GM12878 (cell line): ENCODE data around the gene PSMD13. TPM values are rescaled to one million over a fixed set of nuclear protein-coding genes. Genes with fewer than 3 reads are reported as not detected.

ENCODE experiments used
- ATAC-seq: fragments of 200-7000 bp; cut with Tn5 transposase; 3 replicates; pipeline ENCODE4 v1.9.1; 2020; ENCODE audit warnings: mild to moderate bottlenecking, moderate library complexity
- BruUV-seq: library from RNA; stranded (reverse); fragments of 400-500 nt; replicated peaks from 2 replicates; lab custom pipeline; 2021; lab: Mats Ljungman, UMichigan
- CTCF ChIA-PET: fragments of 300-600 bp; sonication (Branson Sonifier 250); formaldehyde crosslinking; extraction: SDS; loops from one replicate; lab custom pipeline; 2021; ENCODE audit warnings: inconsistent platforms; lab: Yijun Ruan, JAX
- POLR2A ChIA-PET: fragments of 350-600 bp; formaldehyde crosslinking; extraction: SDS; loops from one replicate; lab custom pipeline; 2021; ENCODE audit warnings: inconsistent platforms; lab: Charles Lee
- RAD21 ChIA-PET: fragments of 300-600 bp; sonication (Branson Sonifier 250); formaldehyde crosslinking; loops from one replicate; lab custom pipeline; 2023; ENCODE audit warnings: antibody characterized with exemption; ENCODE audit not compliant: unreplicated experiment; lab: Charles Lee
- SMC1A ChIA-PET: fragments of 300-600 bp; sonication (Branson Sonifier 250); formaldehyde crosslinking; loops from one replicate; lab custom pipeline; 2023; ENCODE audit not compliant: unreplicated experiment, uncharacterized antibody; lab: Charles Lee
- DNase-seq: peaks from one replicate; pipeline ENCODE4 v3.0.0-alpha.2; 2011; ENCODE audit warnings: low read depth, low spot score
- FAIRE-seq: peaks from 3 replicates; lab custom pipeline; 2011; peaks lifted over from hg19 to GRCh38; lab: Jason Lieb, UNC
- H2AFZ ChIP-seq: 2 replicates; pipeline ENCODE4 v1.6.0; 2011; ENCODE audit warnings: low read depth, low read length, control low read depth; ENCODE audit not compliant: control insufficient read depth
- H3K27ac ChIP-seq: 2 replicates; pipeline ENCODE4 v1.5.1; 2011; ENCODE audit warnings: control low read depth; ENCODE audit not compliant: control insufficient read depth, insufficient read depth
- H3K27me3 ChIP-seq, 2 experiments: replicated peaks in 1 of 2; 2 replicates each; pipeline versions ENCODE4 v1.6.0 to v1.6.1; 2011; ENCODE audit warnings: low read length in 1 of 2; ENCODE audit not compliant: control insufficient read depth in 2 of 2, insufficient read depth in 2 of 2
- H3K36me3 ChIP-seq, 2 experiments: 2 replicates each; pipeline ENCODE4 v1.5.1; 2011; ENCODE audit warnings: low read length in 1 of 2; ENCODE audit not compliant: control insufficient read depth in 2 of 2, insufficient read depth in 2 of 2
- H3K4me1 ChIP-seq: 2 replicates; pipeline ENCODE4 v1.6.1; 2011; ENCODE audit warnings: mild to moderate bottlenecking, low read length, moderate library complexity, mixed read lengths; ENCODE audit not compliant: control insufficient read depth, insufficient read depth
- H3K4me2 ChIP-seq: 2 replicates; pipeline ENCODE4 v1.6.0; 2011; ENCODE audit warnings: control low read depth; ENCODE audit not compliant: control insufficient read depth, insufficient read depth
- H3K4me3 ChIP-seq: fragments of 200-600 bp; sonication (generic); 2 replicates; pipeline ENCODE4 v1.5.1; 2016
- H3K79me2 ChIP-seq: 2 replicates; pipeline ENCODE4 v1.6.0; 2011; ENCODE audit warnings: low read length; ENCODE audit not compliant: control insufficient read depth, insufficient read depth
- H3K9ac ChIP-seq: 2 replicates; pipeline ENCODE4 v1.8.0; 2011; ENCODE audit warnings: low read length, control low read depth, mixed read lengths; ENCODE audit not compliant: control insufficient read depth, insufficient read depth
- H3K9me3 ChIP-seq: replicated peaks from 3 replicates; pipeline ENCODE4 v1.5.1; 2011; ENCODE audit warnings: mild to moderate bottlenecking, low read length; ENCODE audit not compliant: control insufficient read depth, insufficient read depth
- H4K20me1 ChIP-seq: 2 replicates; pipeline ENCODE4 v1.6.0; 2011; ENCODE audit not compliant: control insufficient read depth, insufficient read depth
- ESRRA ChIP-seq: IDR thresholded peaks from 2 replicates; pipeline ENCODE4 v1.6.1; 2012; ENCODE audit warnings: mild to moderate bottlenecking, low read length, improper control_type of control experiment
- MLLT1 ChIP-seq: fragments of 450-650 bp; IDR thresholded peaks from 2 replicates; pipeline ENCODE4 v1.6.1; 2016; ENCODE audit warnings: mild to moderate bottlenecking
- TBL1XR1 ChIP-seq: IDR thresholded peaks from 2 replicates; pipeline ENCODE4 v1.6.1; 2012; ENCODE audit warnings: low read depth, low read length, improper control_type of control experiment
- ZBTB40 ChIP-seq: fragments of 450-650 bp; IDR thresholded peaks from 2 replicates; pipeline ENCODE4 v1.6.1; 2016; ENCODE audit warnings: mild to moderate bottlenecking, moderate library complexity, borderline replicate concordance
- WGBS: methylation state at CpG from one replicate; pipeline ENCODE4 v1.1.6; 2016; ENCODE audit warnings: low lambda C conversion rate; ENCODE audit not compliant: insufficient replicate concordance, insufficient coverage; ENCODE audit errors: missing lambda C conversion rate; 5-methylcytosine and 5-hydroxymethylcytosine counted together
- in situ Hi-C: fragments of 300-500 bp; cut with MboI; formaldehyde crosslinking; loops from 9 replicates; pipeline ENCODE4 v1.14.3; 2018; ENCODE audit warnings: mixed read lengths
- intact Hi-C: fragments of 100-400 bp; cut with micrococcal nuclease; formaldehyde crosslinking; loops from one replicate; pipeline ENCODE4 v1.14.2; 2022; ENCODE audit not compliant: unreplicated experiment
- polyA plus RNA-seq, 11 experiments: library from polyadenylated mRNA; depleted of rRNA in 4 of 11; unstranded in 6 of 11; stranded (reverse) in 5 of 11; fragments of >200 nt; fragmentation: Nextera tagmentation in 4 of 11; fragmentation: Illumina TruSeq in 1 of 11; extraction: Ambion mirVana in 4 of 11; extraction: Trizol in 1 of 11; gene quantifications; 1 replicate in 1 of 11; 2 replicates in 10 of 11; pipeline versions ENCODE4 v1.2.1 to v1.2.3, GENCODE V29; 2011 to 2016; ENCODE audit warnings: inconsistent platforms in 2 of 11, missing spikeins in 2 of 11, low read depth in 1 of 11
- total RNA-seq, 4 experiments: library from RNA; depleted of rRNA in 3 of 4; stranded (reverse); fragments of >200 nt in 3 of 4; fragmentation: Illumina TruSeq in 1 of 4; extraction: Trizol in 1 of 4; gene quantifications; 2 replicates each; pipeline versions ENCODE4 v1.2.1 to v1.2.3, GENCODE V29; 2013 to 2021

PSMD13 gene
- total and polyA plus RNA-seq, 10 of the 15 experiments (the other 5 are each of a cell fraction or from before 2014, with no cell fraction given) = 141 to 303 (median 177) TPM

DNA sequence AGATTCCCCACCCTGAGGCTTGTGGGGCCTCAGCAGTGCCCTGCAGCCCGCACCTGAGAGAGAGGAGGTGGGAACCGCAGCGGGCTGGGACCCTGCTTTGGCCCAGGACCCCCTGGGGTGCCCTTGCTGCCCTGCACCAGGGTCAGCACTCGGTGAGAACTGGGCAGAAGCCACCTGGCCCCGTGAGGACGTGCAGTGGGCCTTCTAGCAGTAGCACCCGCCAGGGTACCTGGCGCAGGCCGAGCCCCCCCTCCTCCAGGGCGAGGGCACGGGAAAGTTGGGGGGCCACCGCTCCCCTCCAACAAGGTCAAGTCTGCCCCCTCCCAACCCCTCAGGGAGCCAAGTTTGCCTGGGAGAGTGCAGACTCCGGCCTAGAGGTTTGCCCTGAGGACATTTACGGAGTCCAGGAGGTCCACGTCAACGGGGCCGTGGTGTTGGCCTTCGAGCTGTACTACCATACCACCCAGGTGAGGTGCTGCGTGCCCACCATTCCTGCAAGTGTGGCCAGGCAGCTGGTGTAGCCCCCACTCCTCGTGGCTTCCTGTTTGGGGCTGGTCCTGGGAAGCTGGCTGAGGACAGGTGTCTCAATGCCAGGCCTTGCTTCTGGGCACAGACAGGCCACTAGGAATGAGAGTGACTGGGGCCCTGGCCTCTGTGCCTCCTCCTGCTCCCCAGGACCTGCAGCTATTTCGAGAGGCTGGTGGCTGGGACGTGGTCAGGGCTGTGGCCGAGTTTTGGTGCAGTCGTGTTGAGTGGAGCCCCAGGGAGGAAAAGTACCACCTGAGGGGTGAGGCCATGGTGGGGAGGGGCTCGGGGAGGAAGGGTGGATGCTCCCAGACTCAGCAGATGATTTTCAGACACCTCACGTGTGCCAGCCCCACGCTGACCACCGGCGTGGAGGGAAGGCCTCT, 55.7 kb downstream of the PSMD13 start:
- ATAC-seq (no peak), FAIRE-seq (no peak), DNase-seq (no peak)
- peaks cover 8% of the 10 kb centered on the region; the same call in 1 of the 2 replicates for H3K4me1 ChIP-seq
- no peaks in the 10 kb centered on the region for H3K9me3 ChIP-seq
- in situ Hi-C loops (no loop called here), intact Hi-C loops (no loop called here)
- no peak overlapping the region for H2AFZ ChIP-seq
- no peak overlapping the region for H3K4me3 ChIP-seq
- ChIA-PET RAD21 (no interaction called here), POLR2A (no interaction called here), CTCF (no interaction called here), SMC1A (no interaction called here)
- H3K27me3 ChIP-seq = peaks cover 1 to 2% of the 10 kb centered on the region in 2 experiments; a peak in 3 of 4 replicates
- no peaks in the 10 kb centered on the region for H3K36me3 ChIP-seq
- no peaks in the 10 kb centered on the region for H4K20me1 ChIP-seq
- no TSS peak for BruUV-seq
- no peaks in the 10 kb centered on the region for H3K79me2 ChIP-seq
- WGBS = 83% methylated on average over 29 of the region's 29 CpGs
- H3K9ac ChIP-seq = no peak overlapping the region
- H3K27ac ChIP-seq = no peak overlapping the region
- H3K4me2 ChIP-seq = no peak overlapping the region
- TF ChIP-seq ESRRA = no peak
- TF ChIP-seq MLLT1 = no peak
- no peak for TF ChIP-seq TBL1XR1
- TF ChIP-seq ZBTB40 = no peak
- TF ChIP-seq, all 136 proteins: peak for 0
